ENCODE results near the gene AKT2.
"Not testable (repeated sequence)": the region's sequence is repeated elsewhere in the genome, so short reads cannot be mapped to it uniquely, and the experiment has no call there.

AKT2 gene

GRCh38 chr19:40284501-40285352 lies at the start of gene AKT2:
AKT2 (minus strand) TSS chr19:40285345; CDS start chr19:40265267, 20,078 bp downstream.
- peak within 1 kb of the TSS; percentile 92 for H3K4me3 ChIP-seq (ENCODE audit: low read depth, low read length)
- no peak for DNase-seq (ENCODE audit: low read depth)

- not testable (repeated sequence) for DNase-seq (ENCODE audit: low read depth); H3K4me3 ChIP-seq (ENCODE audit: low read depth, low read length)
Observed at GRCh38 chr19:40333083-40333482, 47.9 kb upstream of the AKT2 start.

- DNase-seq (ENCODE audit: low read depth): no peak
- no peak overlapping the region for H3K4me3 ChIP-seq (ENCODE audit: low read depth, low read length)
Observed at GRCh38 chr19:40332669-40333068, 47.5 kb upstream of the AKT2 start.

GRCh38 chr19:40331052-40331451 lies 45.9 kb upstream of the AKT2 start:
- DNase-seq (ENCODE audit: low read depth): no peak
- H3K4me3 ChIP-seq (ENCODE audit: low read depth, low read length): no peak overlapping the region

- DNase-seq (ENCODE audit: low read depth): no peak
- no peak overlapping the region for H3K4me3 ChIP-seq (ENCODE audit: low read depth, low read length)
Observed at GRCh38 chr19:40326201-40326600, 41.1 kb upstream of the AKT2 start.

- H3K4me3 ChIP-seq (ENCODE audit: low read depth, low read length): no peak overlapping the region
- DNase-seq (ENCODE audit: low read depth): no peak
Observed at GRCh38 chr19:40323705-40324104, 38.6 kb upstream of the AKT2 start.

- no peak overlapping the region for H3K4me3 ChIP-seq (ENCODE audit: low read depth, low read length)
- DNase-seq (ENCODE audit: low read depth): no peak
Observed at GRCh38 chr19:40322951-40323615, 37.9 kb upstream of the AKT2 start.

GRCh38 chr19:40322271-40322610 lies 37.1 kb upstream of the AKT2 start:
- DNase-seq (ENCODE audit: low read depth): no peak
- no peak overlapping the region for H3K4me3 ChIP-seq (ENCODE audit: low read depth, low read length)

- no peak for DNase-seq (ENCODE audit: low read depth)
- no peak overlapping the region for H3K4me3 ChIP-seq (ENCODE audit: low read depth, low read length)
Observed at GRCh38 chr19:40321566-40322270, 36.6 kb upstream of the AKT2 start.

GRCh38 chr19:40321076-40321475 lies 35.9 kb upstream of the AKT2 start:
- no peak for DNase-seq (ENCODE audit: low read depth)
- H3K4me3 ChIP-seq (ENCODE audit: low read depth, low read length): no peak overlapping the region

- H3K4me3 ChIP-seq (ENCODE audit: low read depth, low read length): no peak overlapping the region
Observed at GRCh38 chr19:40320558-40320935, 35.4 kb upstream of the AKT2 start.

GRCh38 chr19:40317338-40317737 lies 32.2 kb upstream of the AKT2 start:
- no peak for DNase-seq (ENCODE audit: low read depth)
- H3K4me3 ChIP-seq (ENCODE audit: low read depth, low read length): no peak overlapping the region

More at GRCh38 chr19:40320558-40320935, 35.4 kb upstream of the AKT2 start:
- DNase-seq (ENCODE audit: low read depth): no peak

GRCh38 chr19:40315812-40316470 lies 30.8 kb upstream of the AKT2 start:
- no peak overlapping the region for H3K4me3 ChIP-seq (ENCODE audit: low read depth, low read length)
- no peak for DNase-seq (ENCODE audit: low read depth)

GRCh38 chr19:40314656-40315055 lies 29.5 kb upstream of the AKT2 start:
- no peak overlapping the region for H3K4me3 ChIP-seq (ENCODE audit: low read depth, low read length)
- DNase-seq (ENCODE audit: low read depth): no peak

- no peak for DNase-seq (ENCODE audit: low read depth)
- no peak overlapping the region for H3K4me3 ChIP-seq (ENCODE audit: low read depth, low read length)
Observed at GRCh38 chr19:40313229-40313983, 28.3 kb upstream of the AKT2 start.

GRCh38 chr19:40312533-40312932 lies 27.4 kb upstream of the AKT2 start:
- DNase-seq (ENCODE audit: low read depth): no peak
- no peak overlapping the region for H3K4me3 ChIP-seq (ENCODE audit: low read depth, low read length)

- DNase-seq (ENCODE audit: low read depth): no peak
- H3K4me3 ChIP-seq (ENCODE audit: low read depth, low read length): no peak overlapping the region
Observed at GRCh38 chr19:40309666-40310065, 24.5 kb upstream of the AKT2 start.

- DNase-seq (ENCODE audit: low read depth): peak; percentile 73
- H3K4me3 ChIP-seq (ENCODE audit: low read depth, low read length): no peak overlapping the region
Observed at GRCh38 chr19:40305403-40305802, 20.3 kb upstream of the AKT2 start.

GRCh38 chr19:40304306-40304705 lies 19.2 kb upstream of the AKT2 start:
- no peak overlapping the region for H3K4me3 ChIP-seq (ENCODE audit: low read depth, low read length)
- DNase-seq (ENCODE audit: low read depth): no peak

Data from skeletal muscle cell (primary cell).